HG02852 (cell line): ENCODE results near the gene ITGA7.

ENCODE experiments used
- ATAC-seq: cut with Tn5 transposase; IDR thresholded peaks from one replicate; pipeline ENCODE4 v1.9.1; 2021; ENCODE audit warnings: mild to moderate bottlenecking, moderate library complexity; ENCODE audit not compliant: unreplicated experiment

ITGA7 gene

DNA sequence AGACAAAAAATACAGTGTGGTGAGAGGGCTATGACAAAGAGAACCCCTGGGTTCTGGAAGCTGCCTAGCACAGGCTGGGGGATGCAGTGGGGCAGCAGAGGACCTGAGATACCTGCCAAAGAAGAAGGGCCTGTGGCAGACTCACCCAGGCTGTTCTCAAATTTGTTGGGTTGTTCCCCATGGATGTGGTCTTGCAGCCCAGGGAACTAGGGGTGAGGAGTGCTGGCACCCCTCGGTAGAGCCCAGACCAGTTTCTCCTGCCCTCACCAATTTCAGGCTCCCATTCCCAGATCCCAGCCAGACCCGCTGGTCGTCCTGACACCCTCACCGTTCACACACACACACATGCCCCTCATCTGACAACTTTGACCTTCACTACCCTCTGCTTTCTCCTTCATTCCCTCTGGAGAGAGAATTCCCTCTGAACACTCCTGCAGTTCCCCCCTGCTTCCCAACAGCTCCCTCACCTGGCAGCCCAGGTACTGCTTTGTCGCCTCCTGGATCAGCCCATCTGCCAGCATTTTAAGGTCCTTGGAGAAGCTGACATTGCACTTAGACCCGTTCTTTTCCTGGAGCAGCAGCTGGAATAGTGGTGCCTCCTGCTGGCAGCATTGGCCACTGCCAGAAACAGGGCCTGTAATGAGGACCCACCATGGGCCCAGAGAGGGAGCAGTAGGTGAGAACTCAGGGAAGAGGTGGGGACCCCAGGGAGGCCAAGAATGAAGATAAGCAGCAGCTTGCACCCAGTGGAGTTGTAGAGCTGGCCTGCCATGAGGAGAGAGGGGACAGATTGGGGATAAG, 29.3 kb upstream of the ITGA7 start:
- ATAC-seq: no peak

GRCh38 chr12:55736076-55736475, 28.4 kb upstream of the ITGA7 start:
- no peak for ATAC-seq

- ATAC-seq: no peak
Observed at GRCh38 chr12:55734595-55734994, 26.9 kb upstream of the ITGA7 start.

GRCh38 chr12:55733858-55734257, 26.2 kb upstream of the ITGA7 start:
- ATAC-seq: no peak

DNA sequence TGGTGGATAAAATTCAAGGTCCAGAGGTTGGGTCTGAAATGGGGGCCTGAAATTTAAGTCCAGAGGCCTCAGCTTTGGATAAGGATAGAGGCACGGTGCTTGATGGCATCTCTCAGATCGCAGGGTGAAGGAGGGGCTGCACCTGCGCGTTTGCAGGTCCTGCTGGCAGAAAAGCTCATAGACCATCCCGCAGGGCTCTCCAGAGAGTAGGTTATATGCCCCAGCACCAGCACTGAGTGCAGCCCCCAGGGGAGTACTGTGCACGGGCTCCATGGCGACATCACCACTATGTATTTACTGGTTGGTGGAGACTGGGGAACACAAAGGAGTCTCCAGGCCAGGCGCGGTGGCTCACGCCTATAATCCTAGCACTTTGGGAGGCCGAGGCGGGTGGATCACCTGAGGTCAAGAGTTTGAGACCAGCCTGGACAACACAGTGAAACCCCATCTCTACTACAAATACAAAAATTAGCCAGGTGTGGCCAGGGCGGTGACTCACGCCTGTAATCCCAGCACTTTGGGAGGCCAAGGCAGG, 25.4 kb upstream of the ITGA7 start:
- ATAC-seq: no peak

DNA sequence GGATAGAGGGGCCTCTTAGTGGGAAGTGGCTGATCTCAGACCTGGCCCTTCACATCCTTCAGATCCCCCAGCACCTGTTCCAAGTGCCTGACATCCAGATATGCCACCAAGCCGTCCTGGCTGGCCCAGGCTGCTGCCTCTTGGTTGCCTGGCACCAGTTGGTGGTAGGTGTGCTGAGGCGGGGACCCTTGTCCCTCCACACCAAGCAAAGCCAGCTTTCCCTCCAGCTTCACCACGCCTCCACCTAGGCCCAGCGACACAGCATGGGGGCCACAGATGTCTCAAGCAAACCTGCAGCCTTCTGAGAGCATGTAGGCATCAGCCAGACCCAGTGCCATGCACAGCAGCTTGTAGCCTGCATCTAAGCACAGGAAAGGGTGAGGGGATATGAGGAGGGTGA, 24.6 kb upstream of the ITGA7 start:
- no peak for ATAC-seq

DNA sequence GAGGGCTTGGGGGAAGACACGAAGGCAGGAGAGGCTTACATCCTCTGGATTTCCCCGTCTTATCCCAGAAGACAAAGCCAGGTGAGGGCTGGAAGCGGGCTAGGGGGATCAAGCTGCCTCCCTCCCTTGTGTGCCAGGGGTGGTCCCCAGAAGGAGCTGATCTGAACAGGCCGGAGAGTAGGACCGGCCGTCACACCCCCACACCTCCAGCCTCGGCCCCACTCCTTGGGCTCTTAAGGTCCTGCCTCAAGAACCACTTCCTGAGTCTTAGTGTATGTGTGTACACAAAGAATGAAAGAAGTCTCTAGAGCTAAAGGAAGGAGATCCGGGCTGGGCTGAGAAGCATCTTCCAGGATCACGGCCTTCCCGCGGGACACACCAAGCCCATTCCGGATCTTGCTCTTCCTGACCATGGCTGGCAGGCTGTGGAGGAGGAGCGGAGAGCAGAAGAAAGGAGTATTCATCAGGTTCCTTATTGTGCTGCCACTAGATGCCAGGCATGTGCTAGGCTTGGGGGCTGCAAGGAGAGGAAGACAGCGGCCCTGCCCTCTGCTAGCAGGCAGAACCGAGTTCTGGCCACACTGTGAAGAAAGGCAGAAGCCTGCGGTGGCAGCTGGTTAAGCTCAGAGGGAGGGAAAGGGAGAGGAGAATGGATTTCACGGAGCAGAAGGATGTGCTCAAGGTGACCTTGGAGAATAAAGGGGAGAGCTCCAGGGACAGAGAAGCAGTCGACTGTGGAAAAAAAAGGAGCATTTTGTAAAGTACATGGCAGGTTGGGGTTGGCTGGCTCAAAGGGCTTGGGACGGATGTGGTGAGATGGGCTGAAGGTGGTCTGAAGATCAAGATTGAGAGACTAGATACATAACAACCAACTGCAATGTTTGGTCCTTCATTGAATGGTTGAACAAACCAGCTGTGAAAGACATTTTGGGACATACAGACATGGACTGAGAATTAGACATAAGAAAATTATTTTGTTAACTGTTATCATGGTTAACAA, 22.4 kb upstream of the ITGA7 start:
- ATAC-seq: peak; percentile 37

DNA sequence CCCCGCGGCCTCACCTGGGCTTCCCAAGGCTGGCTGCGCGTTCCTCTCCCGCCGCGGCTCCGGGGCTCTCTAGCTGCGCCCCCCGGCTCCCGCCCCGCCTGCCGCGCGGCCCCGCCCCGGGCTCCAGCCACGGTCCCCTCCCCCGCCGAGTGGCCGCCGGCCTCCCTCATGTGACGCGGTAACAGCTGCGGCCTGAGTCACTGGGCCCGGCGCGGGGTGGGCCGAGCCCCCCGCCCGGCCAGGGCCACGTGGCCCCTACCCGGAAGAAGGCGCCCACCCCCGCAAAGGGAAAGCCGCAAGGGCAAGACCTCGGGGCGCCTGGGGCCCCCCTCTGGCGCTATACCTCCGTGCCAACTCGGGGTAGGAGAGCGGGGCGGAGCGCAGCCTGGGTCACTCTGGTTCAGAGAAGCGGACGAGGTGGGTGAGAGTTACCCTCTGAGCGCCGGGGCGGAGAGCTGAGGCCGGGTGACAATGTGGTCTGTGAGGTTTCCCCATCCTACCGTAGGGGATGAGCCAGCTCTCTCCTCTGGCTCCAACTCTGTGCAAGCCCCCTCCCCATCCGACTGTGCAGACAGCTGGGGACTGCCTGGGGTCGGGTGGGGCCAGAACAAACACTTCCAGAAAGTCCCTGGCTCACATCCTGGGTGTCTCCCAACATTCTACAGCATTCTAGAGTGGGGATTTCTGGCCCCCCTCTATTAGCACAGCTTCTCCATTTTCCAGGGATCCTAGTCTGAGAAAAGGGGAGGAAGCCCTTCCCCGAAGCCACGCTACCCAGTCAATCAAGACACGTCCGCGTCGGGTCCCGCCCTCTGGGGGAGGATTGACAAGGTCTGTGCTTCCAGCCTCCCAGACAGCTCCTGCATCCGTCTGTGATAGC, 21.5 kb upstream of the ITGA7 start, which contains the start of gene CD63:
Gene CD63, minus strand, starts transcription at position 71 of the 880 bp plus-strand sequence. CDS start 668 bp downstream, outside the sequence.
- ATAC-seq: peak; percentile 64

- ATAC-seq: peak; percentile 26
Observed at GRCh38 chr12:55728186-55728938, 20.7 kb upstream of the ITGA7 start.

DNA sequence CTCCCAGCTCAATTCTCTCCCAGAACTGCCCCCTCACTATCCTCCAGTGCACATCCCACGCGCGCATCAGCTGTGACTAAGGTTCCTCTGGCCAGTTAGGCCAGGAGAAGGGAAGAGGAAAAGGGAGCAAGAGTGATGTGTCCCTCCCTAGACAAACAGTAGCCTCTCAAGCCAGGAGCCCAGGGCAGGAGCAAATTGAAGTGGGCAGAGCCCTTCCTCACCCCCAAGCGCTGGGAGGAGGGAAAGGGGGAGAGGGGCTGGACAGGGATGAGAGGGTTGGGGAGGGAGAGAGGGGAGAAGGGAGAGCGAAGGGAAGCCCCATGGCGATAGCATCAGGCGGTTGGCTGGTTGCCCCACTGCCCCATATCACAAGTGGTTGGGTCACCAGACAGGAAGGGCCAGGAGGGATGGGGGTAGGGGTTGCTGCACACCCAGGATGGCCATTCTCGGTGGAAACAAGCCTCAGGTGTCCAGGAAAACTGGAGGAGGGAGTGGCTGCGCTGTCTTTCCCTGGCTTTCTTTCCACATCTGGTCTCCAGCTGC, 20.0 kb upstream of the ITGA7 start:
- no peak for ATAC-seq

DNA sequence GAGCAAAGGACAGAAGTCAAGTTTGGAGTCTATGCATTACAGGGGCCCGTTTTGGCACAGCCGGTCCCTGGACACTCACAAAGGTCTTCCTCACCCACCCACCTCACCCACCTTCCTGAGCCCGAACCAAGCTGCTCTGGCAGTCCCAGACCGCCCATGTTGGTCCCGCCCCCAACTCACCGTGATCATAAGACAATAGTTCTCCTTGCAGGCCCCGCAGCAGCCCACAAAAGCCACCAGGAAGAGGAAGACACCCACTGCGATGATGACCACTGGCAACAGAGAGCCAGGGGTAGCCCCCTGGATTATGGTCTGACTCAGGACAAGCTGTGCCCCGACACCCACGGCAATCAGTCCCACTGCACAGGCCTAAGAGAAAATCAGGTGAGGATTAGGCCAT, 19.3 kb upstream of the ITGA7 start:
- no peak for ATAC-seq

GRCh38 chr12:55725556-55725955, 17.9 kb upstream of the ITGA7 start:
- ATAC-seq: no peak

DNA sequence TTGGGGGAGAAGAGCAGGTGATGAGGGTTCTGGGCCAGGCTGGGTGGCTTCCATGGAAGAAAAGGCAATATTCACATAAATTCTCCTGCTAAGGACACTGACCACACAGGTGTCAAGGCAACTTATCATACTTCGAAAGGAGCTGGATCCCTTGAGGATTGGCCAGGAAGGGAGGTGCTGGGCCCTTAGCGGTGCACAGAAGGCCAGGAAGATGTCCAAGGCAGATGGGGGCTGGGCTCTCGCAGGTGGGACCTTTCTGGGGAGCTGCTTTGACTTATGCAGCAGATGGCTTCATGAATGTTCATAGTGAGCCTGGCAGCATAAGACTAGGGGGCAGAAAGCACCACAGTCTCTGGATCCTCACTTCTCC, 17.2 kb upstream of the ITGA7 start:
- ATAC-seq: no peak

DNA sequence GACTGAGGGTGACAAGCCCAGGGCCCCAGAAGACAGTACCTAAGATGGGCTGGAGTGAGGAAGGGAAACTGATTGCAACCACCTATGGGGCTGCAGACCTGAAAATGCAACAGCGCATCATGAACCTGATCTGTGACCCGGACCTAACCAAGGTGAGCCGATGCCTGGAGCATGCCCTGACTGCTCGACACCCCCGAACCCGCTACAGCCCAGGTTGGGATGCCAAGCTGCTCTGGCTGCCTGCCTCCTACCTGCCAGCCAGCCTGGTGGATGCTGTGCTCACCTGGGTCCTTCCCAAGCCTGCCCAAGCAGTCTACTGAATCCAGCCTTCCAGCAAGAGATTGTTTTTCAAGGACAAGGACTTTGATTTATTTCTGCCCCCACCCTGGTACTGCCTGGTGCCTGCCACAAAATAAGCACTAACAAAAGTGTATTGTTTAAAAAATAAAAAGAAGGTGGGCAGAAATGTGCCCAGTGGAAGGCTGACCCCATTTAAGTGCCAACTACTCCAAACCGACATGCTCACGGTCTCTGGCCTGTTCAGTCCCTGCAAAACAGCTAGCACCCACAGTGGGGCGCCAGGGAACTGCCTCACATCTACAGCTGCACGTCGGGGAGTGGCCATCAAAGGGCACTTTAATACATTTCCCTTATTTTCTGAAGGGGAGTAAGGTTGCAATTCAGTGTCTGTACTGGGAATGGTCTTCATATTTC, 16.7 kb upstream of the ITGA7 start:
- ATAC-seq: no peak

GRCh38 chr12:55723516-55724225, 16.0 kb upstream of the ITGA7 start:
- no peak for ATAC-seq

DNA sequence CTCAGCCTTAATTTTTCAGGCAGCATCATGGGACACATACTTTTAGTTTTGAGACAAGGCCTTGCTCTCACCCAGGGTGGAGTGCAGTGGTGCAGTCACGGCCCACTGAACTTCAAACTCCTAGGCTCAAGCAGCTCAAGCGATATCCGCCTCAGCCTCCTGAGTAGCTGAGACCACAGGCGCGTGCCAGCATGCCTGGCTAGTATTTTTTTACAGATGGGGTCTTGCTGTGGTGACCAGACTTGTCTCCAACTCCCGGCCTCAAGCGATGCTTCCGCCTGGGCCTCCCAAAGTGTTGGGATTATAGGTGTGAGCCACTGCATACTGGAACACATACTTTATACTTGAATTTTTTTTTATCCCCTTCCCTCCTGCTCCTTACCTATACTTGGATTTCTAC, 15.2 kb upstream of the ITGA7 start:
- no peak for ATAC-seq

DNA sequence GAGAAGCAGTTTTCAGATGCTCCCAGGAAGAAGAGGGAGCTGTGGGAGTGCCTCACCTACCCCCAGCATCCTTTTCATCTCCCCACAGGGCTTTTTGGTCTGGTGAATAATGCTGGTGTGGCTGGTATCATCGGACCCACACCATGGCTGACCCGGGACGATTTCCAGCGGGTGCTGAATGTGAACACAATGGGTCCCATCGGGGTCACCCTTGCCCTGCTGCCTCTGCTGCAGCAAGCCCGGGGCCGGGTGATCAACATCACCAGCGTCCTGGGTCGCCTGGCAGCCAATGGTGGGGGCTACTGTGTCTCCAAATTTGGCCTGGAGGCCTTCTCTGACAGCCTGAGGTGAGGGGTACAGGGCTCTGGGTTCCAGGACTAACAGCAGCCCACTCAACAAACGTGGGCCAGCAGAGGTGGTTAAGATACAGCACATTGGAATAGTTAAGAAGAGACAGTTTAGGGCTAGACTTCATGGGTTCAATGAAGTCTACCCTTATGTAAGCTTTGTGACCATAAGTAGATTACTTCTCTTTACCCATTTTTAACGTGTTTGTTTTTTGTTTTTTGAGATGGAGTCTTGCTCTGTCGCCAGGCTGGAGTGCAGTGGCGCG, 14.0 kb upstream of the ITGA7 start:
- ATAC-seq: no peak

- ATAC-seq: no peak
Observed at GRCh38 chr12:55720894-55721444, 13.3 kb upstream of the ITGA7 start.
